ENCODE results near the gene PGLYRP3.

GRCh38 chr1:153344718-153345025 is 31.9 kb upstream of the PGLYRP3 start:
- no peak for TF ChIP-seq CTCF (IDR thresholded peaks at IDR 0.05; ENCODE audit: insufficient read depth, low read length)
- no peak for TF ChIP-seq GABPA (IDR thresholded peaks at IDR 0.05; ENCODE audit: low read depth)

Measured in HL-60 (cell line).